Stimulated activated CD4-positive, alpha-beta T cell treated with anti-CD3 and anti-CD28 coated beads, Interleukin-4, amount 100 ng/mL, for 24 hours (primary cell): ENCODE results near the gene HHIP.

Experiments used
- DNase-seq: peaks from one replicate; pipeline ENCODE4 v3.0.0-alpha.2; 2020

The HHIP gene

GRCh38 chr4:144658015-144658567, 12.1 kb downstream of the HHIP start:
- no peak for DNase-seq

GRCh38 chr4:144658903-144659302, 12.9 kb downstream of the HHIP start:
- DNase-seq: no peak

DNA sequence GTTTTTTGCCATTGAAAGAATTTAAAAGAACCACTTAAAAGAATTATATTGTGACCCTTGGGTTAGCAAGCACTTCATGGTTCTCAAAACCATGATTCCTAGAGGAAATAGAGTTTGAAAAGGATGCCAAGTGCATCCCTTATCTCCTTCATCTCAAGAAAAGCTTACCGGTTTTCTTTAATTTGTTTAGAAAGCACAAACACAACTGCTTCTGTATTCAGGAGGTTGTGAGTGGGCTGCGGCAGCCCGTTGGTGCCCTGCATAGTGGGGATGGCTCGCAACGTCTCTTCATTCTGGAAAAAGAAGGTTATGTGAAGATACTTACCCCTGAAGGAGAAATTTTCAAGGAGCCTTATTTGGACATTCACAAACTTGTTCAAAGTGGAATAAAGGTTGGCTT, 13.5 kb downstream of the HHIP start:
- no peak for DNase-seq

DNA sequence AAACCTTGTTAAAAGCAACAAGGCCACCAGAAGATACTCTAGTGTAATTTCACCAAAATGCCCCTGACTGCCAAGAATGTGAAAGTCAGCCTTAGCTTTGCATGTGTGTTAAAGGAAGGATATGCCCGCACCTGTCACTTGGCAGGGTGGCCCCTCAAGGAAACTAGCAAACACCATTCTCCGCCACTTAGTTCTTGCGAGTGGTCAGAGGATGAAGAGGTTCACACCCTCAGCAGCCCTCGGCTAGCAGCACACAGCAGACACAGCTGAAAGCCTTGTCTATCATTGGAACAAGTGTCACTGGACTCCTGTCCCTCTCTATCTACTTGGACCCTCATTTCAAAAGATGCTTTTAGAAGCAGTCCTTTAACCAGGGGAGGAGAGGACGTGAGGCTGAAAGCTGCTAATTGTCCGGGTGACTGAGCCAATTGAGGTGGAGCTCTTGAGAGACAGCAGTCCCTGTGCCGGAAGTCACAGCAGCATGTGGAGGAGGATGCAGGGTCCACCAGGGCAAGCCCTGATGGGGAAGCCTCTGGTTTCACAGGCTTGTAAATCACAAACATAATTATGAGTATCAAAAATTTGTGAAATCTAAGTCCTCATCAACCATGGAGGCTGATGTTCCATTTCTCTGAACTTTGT, 18.0 kb downstream of the HHIP start:
- no peak for DNase-seq

- no peak for DNase-seq
Measured at GRCh38 chr4:144666539-144667175, 20.7 kb downstream of the HHIP start.

DNA sequence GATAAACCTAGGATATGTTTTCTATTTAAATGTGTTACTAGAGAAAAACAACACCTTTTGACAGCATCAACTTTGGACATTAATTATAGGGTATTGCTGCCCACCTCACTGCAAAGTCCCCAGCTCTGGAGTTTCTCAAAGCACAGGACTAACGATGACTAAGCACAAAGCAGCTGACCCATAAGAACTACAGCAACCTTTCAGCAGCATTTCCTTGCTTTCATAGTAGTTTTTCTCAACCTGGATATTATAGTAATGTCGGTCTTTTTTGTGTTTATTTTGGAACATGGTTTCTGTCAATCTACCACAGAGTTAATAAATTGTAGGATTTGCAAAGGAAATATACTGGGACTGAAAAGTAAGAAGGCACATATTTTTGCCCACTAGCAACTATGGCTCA, 21.5 kb downstream of the HHIP start:
- DNase-seq: no peak

DNA sequence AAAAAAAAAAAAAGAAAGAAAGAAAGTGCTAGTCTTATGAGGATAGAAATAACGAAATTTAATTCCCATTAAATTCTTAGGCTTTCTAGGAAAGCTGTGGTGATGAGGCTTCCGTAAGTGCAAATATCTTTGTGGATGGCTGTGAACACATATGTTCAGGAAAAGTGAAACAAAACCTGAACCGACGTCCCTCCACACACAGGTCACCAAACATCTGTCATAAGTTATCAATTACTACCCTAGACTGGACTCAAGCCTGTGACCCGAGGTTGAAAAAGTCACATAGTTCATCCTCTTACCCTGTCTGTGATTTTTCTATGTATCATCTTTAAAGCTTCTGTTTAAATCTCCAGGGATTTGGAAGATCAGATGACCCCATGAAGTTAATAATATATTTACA, 24.8 kb downstream of the HHIP start:
- no peak for DNase-seq

- no peak for DNase-seq
Measured at GRCh38 chr4:144674711-144675110, 28.8 kb downstream of the HHIP start.

- no peak for DNase-seq
Measured at GRCh38 chr4:144681806-144682205, 35.9 kb downstream of the HHIP start.

DNA sequence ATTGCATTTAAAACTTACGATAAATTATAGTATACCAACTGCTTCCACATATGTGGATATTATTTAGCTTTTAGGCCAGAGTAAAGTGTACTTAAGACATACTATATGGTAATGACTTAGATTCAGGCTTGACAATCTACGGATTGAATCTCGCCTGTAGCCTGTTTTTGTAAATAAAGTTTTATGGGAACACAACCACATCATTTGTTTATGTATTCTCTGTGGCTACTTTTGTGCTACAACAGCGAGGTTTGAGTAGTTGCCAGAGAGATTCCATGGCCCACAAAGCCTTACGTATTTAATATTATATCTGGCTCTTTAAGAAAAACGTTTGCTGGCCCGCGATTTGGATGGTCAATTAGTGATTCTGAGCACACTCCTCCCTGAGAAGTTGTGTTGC, 37.6 kb downstream of the HHIP start:
- DNase-seq: no peak

- DNase-seq: no peak
Measured at GRCh38 chr4:144685911-144686310, 40.0 kb downstream of the HHIP start.

DNA sequence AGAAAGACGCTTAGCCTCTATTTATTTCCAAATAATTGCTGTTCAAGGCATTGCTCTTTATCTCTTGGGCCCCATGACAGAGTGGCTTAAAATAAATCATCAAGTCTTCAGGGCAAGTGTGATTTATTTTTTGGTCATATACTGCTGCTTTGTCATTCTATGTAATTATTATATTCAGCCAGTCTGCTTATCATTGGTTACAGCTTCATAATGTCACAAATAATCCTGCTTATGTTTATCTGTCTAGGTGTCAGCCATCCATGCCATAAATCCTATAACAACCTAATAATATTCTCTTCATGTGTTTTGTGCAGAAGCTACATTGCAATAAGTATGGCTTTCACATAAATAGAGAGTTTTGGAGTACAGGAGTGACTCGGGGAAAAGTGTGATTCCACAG, 41.0 kb downstream of the HHIP start:
- DNase-seq: no peak

DNA sequence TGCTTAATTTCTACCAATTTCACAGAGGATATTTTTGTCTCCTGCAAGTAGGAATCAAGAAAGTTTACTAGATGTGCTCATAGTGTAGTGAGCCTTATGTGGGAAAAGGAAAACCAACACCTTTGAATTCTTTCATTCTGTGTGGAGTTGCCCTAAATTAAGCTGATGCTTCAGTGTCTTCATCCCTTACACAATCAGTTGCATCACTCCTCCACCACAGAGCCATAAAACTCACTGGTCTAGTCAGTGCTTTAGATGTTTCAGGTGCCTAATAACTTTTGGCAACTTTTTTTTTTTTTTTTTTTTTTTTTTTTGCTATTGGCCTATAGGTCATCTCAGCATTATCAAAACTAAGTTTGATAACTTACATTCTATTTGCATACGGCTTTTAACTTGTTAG, 41.5 kb downstream of the HHIP start:
- DNase-seq: no peak

DNA sequence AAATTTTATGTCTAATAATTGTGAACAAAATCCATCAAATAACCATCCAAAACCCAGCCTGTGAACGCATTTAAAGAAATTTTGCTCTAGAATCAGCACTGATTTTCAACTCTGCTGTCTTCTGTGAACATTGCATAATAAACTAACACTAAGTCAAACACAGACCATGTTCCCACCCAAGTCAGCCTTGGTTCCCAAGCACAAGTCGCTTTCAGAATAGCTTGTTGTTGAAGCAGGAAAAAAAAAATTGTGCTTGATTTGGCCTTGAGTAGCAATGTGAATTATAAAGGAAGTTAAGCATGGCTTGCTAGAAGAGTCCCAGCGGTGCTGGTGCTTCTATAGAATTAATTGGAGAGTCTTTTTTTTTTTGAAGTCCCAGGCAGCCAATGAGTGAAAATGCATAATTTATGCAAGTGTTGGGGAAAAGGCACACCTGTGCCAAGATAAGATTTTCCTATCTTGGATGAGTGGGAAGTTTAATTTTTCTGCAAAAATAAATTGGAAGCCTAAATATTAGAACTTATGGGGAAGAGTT, 42.1 kb downstream of the HHIP start:
- DNase-seq: no peak

GRCh38 chr4:144689125-144689524, 43.2 kb downstream of the HHIP start:
- no peak for DNase-seq

DNA sequence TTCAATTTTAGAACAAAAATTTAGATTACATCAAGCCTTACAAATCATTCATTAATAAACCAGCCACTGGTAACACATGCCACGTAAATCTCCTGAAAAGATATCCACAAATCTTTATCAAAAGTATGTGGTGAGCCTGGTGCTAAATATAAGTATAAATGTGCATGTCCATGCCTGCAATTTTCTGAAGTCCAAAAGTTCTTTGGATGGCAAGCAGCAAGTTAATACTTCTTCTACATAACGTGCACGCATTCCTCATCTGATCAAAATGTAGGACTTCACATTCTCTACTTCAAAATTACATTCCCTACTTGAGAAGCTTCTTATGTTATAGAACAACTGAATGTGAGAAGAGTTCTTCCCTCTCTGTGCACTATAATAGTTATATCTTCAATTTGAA, 49.8 kb downstream of the HHIP start:
- DNase-seq: no peak

GRCh38 chr4:144696376-144696775, 50.4 kb downstream of the HHIP start:
- no peak for DNase-seq

DNA sequence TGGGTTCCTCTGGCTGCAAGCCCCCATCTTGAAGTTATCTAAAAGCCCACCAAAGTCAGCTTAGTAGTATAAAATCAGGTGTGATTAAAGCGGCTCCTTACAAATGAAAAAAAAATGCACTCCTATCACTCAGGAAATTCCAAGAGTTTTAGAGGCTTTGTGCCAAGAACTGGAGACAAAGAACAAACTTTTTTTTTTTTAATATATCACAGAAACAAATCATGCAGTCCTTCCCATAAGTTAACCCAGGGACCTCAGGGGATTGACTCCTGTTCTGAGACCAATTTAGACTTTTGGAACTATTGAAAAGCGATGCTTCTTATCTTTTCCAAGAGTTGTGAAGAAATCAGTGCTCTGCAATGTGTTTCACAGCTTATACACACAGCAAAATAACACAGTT, 53.6 kb downstream of the HHIP start:
- DNase-seq: no peak

DNA sequence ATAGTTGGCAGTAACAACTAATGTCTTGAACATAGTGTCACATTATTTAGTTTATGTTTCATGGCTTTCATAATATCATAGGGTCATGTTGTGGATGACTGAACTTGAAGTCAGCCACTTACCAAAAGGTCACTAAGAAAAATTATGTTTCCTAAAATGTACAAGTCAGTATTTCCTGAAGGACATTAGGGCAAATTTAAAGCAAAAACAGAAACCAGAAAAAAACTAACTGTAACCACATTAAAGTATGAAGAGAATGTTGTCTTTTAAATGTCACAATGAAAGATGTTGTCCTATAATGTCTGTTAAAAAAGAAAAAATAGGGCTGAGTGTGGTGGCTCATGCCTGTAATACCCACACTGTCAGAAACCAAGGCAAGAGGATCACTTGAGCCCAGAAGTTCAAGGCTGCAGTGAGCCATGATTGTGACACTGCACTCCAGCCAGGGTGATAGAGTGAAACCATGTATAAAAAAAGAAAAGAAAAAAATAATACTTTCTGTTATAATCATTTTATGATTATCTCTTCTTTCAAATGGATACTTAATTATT, 55.8 kb downstream of the HHIP start:
- no peak for DNase-seq

GRCh38 chr4:144703494-144703893, 57.5 kb downstream of the HHIP start:
- DNase-seq: no peak

DNA sequence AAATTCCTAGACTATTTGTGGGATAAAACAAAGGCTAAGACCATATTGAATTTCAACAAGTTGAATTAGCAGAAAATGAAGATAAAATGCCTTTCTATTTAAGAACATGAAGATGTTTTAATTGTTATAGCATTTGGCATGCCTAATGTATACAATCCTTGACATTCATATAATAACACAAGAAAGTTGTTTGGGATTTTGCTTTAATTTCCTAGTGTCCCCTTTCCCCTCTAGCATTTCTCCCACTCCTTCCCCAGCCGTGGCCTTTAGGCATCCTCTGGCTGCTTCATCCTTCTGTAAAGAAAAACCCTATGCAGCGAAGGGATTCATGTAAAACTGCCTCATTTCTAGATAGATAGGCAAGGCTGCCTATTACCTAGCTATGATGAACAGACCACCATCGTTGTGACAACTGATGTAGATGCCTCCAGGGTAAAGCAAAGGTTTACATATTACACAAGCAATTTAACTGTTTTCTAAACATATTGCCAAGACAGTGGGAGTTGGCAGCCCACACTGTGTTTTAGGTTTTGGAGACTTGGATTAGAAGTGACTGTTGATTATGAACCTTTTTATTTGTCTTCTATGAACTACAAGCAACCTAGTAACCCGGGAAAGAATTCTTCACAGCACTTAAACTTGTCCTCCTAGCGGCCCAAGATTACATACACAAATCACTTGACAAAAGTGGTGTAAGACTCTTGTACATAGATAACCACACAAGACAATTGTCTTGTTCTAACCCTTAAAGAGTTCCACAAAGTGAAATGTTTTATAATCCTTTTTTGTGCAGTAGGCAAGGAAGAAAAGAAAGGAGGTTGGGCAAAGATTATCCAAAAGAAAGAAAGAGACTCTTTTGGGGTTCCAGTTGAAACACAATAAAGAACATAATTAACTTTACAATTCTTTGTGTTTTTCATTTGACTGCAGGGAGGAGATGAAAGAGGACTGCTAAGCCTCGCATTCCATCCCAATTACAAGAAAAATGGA, 59.9 kb downstream of the HHIP start:
- DNase-seq: no peak

DNA sequence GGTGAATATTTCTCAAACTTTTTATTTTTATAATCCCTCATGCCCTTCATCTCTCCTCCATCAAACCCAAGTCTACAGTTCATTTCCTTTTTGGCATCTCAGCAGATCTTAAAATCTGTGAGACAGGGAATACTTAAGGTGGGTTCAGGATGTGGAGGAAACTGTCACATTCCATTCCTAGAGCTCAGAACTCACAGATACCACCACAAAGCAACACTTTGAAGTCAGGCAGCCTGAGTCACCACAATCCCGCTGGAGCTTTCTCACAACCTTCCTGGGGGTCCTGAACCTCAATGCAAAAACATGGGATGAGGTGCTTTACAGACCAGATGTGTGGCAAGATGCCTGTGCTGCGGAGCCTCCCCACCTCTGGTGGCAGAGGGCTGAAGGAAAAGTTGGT, 63.2 kb downstream of the HHIP start:
- no peak for DNase-seq
